Measurements from ENCODE around the gene ASB7.

Gene ASB7

DNA sequence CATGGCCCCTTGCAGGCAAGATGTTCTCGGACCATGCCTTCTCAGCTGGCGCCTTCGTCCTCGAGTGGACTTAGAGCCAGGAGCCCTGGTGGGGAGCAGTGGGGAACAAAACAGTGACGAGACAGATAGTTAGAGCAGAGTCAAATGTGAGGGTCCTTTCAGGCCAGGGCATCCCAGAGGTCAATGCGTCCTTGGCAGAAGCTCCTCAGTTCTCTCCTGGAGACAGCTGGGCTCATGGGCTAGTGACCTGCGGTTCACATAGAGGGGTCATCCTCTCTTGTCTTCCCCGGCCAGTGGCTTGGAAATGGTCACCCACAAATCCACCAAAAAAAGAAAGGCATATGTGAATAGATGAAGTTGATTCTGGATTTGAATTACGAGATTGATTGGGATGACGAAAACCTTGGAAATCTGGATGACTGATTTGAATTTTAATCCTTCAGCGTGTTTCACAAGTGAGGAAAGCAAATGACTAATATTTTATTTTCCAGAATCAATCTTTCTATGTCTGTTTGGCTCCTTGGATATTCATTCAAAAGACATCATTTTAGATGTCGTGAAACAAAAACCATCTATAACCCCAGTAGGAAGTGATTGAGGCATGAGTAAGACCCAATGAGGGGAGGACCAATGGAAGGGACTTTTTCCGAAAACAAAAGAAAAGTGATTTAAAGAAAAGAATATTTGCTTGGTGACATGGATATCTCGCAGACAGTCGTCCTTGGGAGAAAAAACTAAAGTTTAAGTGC lies 84.5 kb downstream of the ASB7 start:
- no peak for DNase-seq

DNA sequence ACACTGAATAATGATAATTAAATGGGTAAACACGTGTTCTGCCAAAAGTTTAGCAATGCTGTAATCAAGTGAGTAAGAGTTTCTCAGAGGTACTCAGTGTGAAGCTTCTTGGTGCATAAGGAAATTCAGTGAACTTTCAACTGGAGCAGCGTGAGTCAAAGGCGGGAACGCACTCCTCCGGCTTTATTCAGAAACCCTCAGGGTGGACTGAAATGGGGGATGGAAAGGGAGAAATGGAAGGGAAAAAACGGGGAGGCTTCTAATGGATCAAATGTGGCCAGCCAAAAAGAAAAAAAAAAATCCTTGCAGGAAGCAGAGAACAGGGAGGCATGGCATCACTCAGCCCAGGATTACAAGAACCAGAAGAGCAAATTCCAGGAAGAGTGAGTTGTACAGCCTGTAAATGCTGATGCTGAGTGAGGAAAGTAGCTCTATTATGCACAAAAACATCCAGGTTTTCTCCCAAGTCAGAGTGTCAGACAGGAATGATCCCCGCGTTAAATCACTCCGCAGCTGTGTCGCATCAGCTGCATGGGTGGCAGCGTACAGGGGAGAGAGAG lies 85.3 kb downstream of the ASB7 start:
- DNase-seq = no peak

DNA sequence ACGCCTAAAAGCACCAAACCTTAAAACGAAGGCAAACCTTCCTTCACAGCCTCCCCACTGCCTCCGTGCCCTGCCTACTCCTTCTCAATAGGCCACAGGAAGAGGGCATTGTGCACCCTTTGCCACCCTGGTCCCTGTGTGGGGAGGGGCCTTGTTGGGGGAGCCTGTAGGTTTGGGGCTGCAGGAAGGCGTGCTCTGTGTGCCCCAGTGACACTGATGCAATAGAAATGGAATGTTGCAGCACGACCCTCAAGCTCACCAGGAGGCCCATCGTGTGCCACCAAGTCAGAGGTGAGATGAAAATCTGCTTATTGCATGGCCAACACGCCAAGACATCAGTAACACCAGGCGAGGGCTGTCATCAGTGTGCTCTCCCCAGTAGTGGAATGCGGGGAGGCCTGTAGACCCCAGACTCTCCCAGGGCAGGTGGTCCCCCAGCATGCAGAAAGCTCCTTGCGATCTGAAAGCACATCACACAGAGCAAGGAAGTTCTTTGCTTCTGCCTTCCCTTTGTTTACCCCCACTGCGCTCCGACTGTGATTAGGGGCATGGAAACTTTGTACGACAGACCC lies 86.2 kb downstream of the ASB7 start:
- DNase-seq = no peak

DNA sequence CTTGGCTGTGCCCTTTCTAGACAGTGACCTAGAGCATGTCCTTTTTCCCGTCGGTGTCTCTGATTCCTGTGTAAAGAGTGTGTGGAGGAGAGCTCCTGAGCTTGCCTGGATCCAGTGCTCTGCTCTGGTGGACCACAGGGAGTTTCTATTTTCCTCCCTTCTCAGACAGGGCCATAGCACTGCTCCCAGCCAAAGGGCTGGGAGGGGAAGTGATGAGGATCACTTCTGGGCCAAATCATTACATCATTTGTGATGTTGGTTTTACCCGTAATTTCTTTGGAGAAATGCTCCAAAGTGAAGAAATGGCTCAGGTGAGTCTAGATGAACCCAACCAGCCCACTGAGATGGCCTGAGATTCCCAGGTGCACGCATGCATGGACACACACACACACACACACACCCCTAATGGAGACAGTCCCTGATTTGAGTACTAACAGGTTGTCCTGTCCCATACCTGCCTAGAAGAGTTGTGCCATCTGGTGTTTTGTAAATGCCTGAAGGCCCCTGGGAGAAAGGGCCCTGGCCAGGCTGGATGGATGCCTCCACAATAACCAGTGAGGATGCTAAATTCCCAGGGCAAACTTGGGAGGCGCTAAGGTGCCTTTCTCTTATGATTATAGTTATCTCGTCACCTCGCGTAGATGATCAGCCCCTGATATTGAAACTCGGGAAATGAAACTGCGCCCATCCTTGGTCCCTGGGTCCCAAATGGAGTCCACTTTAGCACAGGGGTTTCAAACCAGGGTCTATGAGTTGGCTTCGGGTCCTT lies 86.9 kb downstream of the ASB7 start:
- DNase-seq = no peak

DNA sequence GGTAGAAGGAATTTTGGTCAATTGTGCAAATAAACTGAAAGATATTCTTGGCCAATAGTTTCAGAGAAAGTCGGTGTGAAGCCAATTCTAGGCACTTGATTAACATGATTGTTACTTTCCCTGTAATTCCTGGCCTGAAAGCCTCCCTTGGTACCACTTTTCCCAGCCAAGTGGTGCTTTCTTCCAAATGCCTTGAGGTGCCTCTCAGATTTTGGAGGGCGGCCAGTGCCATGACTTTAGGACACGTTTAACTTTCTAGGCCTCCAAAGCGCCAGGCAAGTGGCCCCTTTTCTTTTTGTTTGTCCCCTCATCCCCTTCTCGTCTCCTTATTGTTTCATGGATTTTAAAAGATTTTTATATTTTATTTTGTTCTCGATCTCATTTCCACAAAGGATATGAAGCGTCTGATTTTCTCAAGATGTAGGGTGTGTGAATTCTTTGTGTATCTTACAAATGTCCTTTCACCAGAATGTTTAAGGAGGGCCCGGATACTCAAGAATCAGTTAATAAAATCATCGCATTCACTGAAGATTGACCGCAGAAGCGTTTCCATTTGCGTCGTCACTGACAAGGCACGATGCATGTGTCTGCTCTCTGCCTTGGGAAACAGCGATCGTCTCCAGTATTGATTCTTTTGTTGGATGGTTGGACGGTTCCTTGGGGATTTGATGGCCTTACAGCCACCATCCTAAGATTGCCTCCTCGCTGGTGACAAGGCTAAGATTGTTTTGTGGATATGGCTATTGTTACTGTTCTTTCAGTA lies 87.8 kb downstream of the ASB7 start:
- no peak for DNase-seq

DNA sequence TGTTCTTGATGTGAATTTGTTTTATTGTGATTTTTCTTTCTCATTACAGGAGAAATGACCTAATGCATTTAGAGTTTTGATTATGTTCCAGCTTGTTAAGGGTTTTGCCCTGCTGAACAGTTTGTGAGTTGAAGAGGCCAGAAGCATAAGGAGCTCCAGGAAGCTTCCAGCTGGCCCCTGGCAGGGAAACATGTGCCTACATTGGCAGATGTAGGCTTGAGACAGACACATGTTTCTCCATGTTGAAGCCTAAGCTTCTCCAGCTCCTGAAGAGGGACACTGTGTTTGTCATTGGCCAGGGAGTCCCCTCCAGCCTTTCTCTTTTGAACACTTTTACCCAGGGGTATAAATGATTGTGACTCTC lies 88.4 kb downstream of the ASB7 start:
- no peak for DNase-seq

DNA sequence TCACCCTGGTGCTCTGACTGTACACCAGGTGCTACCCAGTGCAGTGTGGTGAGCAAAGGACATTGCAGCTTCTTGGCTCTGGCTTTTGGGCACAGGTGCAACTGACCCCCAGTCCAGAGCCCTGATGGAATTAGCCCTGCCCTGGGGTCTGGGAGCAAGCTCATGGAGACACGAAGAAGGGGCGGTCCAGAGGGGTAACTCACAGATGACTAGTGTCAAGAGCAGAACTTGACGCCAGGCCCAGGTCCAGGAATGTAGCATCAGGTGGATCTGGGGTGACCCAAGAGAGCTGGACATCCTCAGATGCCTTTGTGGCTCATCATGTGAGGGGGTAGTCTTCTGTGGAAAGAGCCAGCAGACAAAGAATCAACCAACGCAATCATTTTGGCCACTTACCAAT lies 88.9 kb downstream of the ASB7 start:
- DNase-seq = no peak

DNA sequence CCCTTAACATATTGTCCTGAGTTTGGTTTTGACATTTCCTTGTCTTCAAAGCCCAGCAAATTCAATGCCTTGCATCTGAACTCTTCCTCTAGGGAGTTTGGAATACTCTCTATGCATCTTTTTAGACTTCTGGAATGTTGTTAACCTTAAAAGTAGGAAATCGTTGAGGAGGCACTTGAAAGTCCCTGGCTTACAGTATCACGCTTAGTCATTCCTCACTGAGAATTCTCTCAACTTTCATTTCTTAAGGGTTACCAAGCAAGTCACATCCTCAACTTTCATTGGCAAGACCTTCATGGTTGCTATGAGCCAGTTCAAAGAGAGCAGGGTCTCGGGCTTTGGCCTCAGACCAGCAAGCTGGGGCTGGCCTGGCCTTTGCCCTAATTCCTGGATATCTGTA lies 89.9 kb downstream of the ASB7 start:
- no peak for DNase-seq

DNA sequence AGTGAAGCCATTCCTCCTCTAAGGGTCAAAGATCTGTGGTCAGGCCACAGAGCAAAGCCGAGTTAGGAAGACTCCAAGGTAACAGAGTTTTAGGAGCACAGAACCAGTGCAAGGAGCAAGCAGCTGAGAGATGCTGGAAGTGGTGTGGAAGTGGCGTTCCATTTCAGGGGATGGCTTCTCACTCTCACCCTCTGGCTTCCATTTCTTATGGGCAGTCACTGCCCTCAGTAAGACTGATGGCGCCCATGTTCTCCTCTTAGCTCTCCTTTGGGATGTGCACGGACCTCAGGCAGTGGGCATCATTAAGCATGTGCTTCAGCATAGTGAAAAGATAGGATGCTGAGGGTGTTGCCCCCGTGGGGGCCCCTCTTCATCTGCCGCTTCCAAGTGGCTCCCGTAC lies 90.3 kb downstream of the ASB7 start:
- DNase-seq = no peak

DNA sequence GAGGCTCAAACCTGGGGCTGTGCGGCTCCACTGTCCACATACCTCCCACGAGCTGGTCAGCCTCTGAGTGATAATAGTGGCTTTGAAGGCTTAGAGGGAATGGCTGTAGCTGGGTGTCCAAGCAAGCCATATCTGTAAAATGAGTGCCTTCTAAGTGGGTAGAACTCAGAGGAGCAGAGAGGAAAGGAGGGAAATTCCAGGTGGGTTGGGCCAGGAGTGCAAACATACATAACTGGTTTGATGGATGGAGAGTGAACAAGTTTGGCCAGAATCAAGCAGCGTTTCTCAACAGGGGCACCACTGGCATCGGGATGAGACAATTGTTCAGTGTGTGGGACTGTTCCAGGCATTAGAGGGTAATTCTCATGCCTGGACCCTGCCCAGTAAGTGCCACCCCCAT lies 91.1 kb downstream of the ASB7 start:
- DNase-seq = no peak

DNA sequence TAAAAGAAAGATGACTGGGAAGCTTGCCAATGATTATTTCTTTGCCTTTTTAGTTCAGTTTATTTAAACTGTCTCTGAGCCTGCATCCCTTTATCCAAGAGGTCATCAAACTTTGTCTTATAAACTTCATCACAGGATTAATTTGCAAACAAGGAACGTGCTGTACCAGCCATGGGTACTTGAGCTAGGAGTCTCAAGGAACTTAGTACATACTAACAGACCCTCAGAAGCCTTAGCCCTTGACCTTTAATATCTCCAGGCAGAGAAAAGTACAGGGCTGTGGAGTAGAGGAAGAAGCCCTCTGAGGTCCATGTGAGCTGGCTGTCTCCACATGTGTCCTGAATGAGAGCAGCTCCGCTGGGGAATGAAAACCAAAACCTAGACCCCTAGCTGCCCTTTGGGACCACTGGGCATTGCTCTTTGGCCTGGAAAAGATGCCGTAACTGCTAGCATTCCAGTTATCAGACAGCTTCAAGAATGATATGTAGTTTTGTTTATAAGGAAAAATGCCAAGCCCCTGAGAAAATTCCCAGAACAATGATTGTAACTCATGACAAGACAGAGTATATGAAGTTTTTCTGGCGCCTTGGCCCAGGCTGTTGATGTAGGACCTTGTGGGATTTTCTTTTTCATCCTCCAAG lies 92.1 kb downstream of the ASB7 start:
- DNase-seq = no peak

DNA sequence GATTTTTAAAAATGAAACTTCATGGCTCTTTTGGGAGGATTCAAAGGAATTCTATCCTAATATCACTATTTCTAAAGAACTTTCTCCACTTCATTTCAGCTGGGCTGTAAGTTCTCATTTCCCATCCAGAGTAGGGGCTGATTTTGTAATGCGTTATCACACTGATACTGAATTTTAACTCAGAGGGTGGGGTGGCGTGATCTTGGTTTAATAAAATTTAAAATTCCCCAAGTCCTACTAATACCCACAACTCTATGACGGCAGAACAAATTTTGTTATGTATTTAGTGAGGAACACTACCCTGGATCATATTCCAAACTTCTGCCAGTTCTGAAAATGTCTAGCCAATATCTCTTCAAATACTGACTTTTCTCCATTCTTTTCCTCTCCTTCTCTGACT lies 92.7 kb downstream of the ASB7 start:
- no peak for DNase-seq

DNA sequence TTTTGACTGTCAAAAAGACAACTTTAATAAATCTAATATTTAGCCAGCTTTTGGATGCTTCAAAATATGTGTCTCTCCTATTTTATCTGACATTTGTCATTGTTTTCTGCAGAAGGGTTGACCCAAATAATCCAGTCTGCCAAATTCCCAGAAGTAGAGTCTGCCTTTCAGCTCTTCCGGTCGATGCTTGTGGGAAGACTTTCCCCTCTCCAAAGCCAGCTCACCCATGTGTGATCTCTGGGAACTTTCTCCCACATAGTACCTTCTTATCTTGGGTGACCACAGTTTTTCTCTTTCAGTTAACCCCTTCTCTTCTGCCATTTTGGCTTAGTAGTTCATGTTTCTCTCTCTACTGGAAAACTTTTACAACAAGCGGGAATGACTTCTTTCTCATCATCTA lies 94.1 kb downstream of the ASB7 start:
- no peak for DNase-seq

All from suppressor macrophage treated with lipopolysaccharide for 1 hour (primary cell).